Colonic mucosa (tissue), 4 donors: ENCODE results near the gene NR0B1. TPM values are rescaled to one million over a fixed set of nuclear protein-coding genes. Genes with fewer than 3 reads are reported as not detected.

Source experiments
- DNase-seq: peaks from one replicate; pipeline ENCODE4 v3.0.0-alpha.2; 2020
- H3K27ac ChIP-seq: fragments of 200-600 bp; one replicate; pipeline ENCODE4 v1.8.0; 2021
- H3K27me3 ChIP-seq: fragments of 200-600 bp; one replicate; pipeline ENCODE4 v1.8.0; 2021
- H3K36me3 ChIP-seq: fragments of 200-600 bp; one replicate; pipeline ENCODE4 v1.8.0; 2021
- H3K4me1 ChIP-seq: fragments of 200-600 bp; one replicate; pipeline ENCODE4 v1.8.0; 2021; ENCODE audit warnings: mild to moderate bottlenecking
- H3K4me3 ChIP-seq: fragments of 200-600 bp; one replicate; pipeline ENCODE4 v1.8.0; 2021
- H3K9ac ChIP-seq, 2 donors: one replicate each; pipeline ENCODE4 v1.7.0; 2013; ENCODE audit warnings: control low read depth in 2 of 2, low read depth in 2 of 2, low read length in 2 of 2
- H3K9me3 ChIP-seq: fragments of 200-600 bp; one replicate; pipeline ENCODE4 v1.8.0; 2021
- CTCF ChIP-seq: fragments of 200-600 bp; IDR thresholded peaks from one replicate; pipeline ENCODE4 v1.8.0; 2022; ENCODE audit warnings: antibody characterized with exemption, mild to moderate bottlenecking
- intact Hi-C: fragments of 100-400 bp; cut with DNase I; formaldehyde crosslinking; loops from one replicate; pipeline ENCODE4 v1.14.1; 2022
- total RNA-seq, 2 donors: library from RNA; stranded (reverse); fragmentation: NEBNext Ultra II Directional in 1 of 2; extraction: Animal tissue kit (Norgen Biotek cat#: 25700) in 1 of 2; gene quantifications; one replicate each; pipeline ENCODE4 v1.2.1, GENCODE V29; 2021
- donor health status: healthy.
- donor health status: DM: no; HTN: no; CAD: no.
- donor health status: DM: no; HTN: no; CAD: no.

NR0B1 gene
- total RNA-seq, 2 donors from 2014 or later = 0.20 TPM; not detected in 1

GRCh38 chrX:30270639-30271038 lies 38.6 kb downstream of the NR0B1 start:
- no peaks in the 10 kb centered on the region for H3K36me3 ChIP-seq
- H3K9me3 ChIP-seq = no peaks in the 10 kb centered on the region
- no peak for TF ChIP-seq CTCF
- H3K9ac ChIP-seq = no peak overlapping the region
- no peak overlapping the region for H3K27ac ChIP-seq
- DNase-seq = no peak
- no peaks in the 10 kb centered on the region for H3K4me1 ChIP-seq
- intact Hi-C loops = loop anchor here (10.0 kb wide), 1 partner anchor 234 kb away; no protein-coding TSS in a partner anchor
- peaks cover 4% of the 10 kb centered on the region for H3K27me3 ChIP-seq
- H3K4me3 ChIP-seq = no peak overlapping the region

- DNase-seq = no peak
- no peak overlapping the region for H3K4me3 ChIP-seq
- H3K4me1 ChIP-seq = no peaks in the 10 kb centered on the region
- intact Hi-C loops = no loop called here
- no peak overlapping the region for H3K9ac ChIP-seq
- H3K36me3 ChIP-seq = no peaks in the 10 kb centered on the region
- H3K27me3 ChIP-seq = no peaks in the 10 kb centered on the region
- TF ChIP-seq CTCF = no peak
- H3K9me3 ChIP-seq = no peaks in the 10 kb centered on the region
- no peak overlapping the region for H3K27ac ChIP-seq
Observed at GRCh38 chrX:30262763-30263162, 46.4 kb downstream of the NR0B1 start.

- intact Hi-C loops = no loop called here
- no peak for TF ChIP-seq CTCF
- H3K4me1 ChIP-seq = no peaks in the 10 kb centered on the region
- no peak overlapping the region for H3K9ac ChIP-seq
- no peak overlapping the region for H3K27ac ChIP-seq
- no peaks in the 10 kb centered on the region for H3K36me3 ChIP-seq
- no peak for DNase-seq
- no peaks in the 10 kb centered on the region for H3K9me3 ChIP-seq
- H3K27me3 ChIP-seq = no peaks in the 10 kb centered on the region
- H3K4me3 ChIP-seq = no peak overlapping the region
Observed at GRCh38 chrX:30261012-30261411, 48.2 kb downstream of the NR0B1 start.

- intact Hi-C loops = no loop called here
- DNase-seq = no peak
Observed at GRCh38 chrX:30259927-30260326, 49.3 kb downstream of the NR0B1 start.

More at GRCh38 chrX:30259927-30260326, 49.3 kb downstream of the NR0B1 start:
- TF ChIP-seq CTCF = no peak
- H3K27me3 ChIP-seq = no peaks in the 10 kb centered on the region
- H3K4me3 ChIP-seq = no peak overlapping the region
- no peak overlapping the region for H3K9ac ChIP-seq
- H3K36me3 ChIP-seq = no peaks in the 10 kb centered on the region
- no peaks in the 10 kb centered on the region for H3K9me3 ChIP-seq
- H3K4me1 ChIP-seq = no peaks in the 10 kb centered on the region
- no peak overlapping the region for H3K27ac ChIP-seq

Other genes starting within 250 kb of the NR0B1 start
- not detected for gene MAGEB2, start 93.8 kb downstream of the NR0B1 start, total RNA-seq
- gene MAGEB3, start 78.7 kb downstream of the NR0B1 start, total RNA-seq = not detected
- gene MAGEB4, start 67.4 kb downstream of the NR0B1 start, total RNA-seq = not detected
- gene MAGEB1, start 62.2 kb downstream of the NR0B1 start, total RNA-seq = not detected